Panc1 (cell line): Measurements from ENCODE around the gene FIG4.

Source experiments
- CTCF ChIP-seq: fragments of 450-650 bp; IDR thresholded peaks from 2 replicates; pipeline ENCODE4 v1.5.1; 2017; ENCODE audit warnings: mild to moderate bottlenecking
- POLR2AphosphoS5 ChIP-seq: IDR thresholded peaks from 2 replicates; pipeline ENCODE4 v1.6.1; 2012; ENCODE audit warnings: mild to moderate bottlenecking, low read depth, low read length, moderate library complexity
- TF ChIP-seq, protein P1 (sequence below), 2 experiments: IDR thresholded peaks; 2 replicates each; pipeline ENCODE4 v1.6.1; 2011 to 2012; ENCODE audit warnings: low read depth in 2 of 2, control low read depth in 1 of 2, low read length in 1 of 2, mild to moderate bottlenecking in 1 of 2, moderate library complexity in 1 of 2; ENCODE audit not compliant: insufficient read depth in 1 of 2

DNA sequence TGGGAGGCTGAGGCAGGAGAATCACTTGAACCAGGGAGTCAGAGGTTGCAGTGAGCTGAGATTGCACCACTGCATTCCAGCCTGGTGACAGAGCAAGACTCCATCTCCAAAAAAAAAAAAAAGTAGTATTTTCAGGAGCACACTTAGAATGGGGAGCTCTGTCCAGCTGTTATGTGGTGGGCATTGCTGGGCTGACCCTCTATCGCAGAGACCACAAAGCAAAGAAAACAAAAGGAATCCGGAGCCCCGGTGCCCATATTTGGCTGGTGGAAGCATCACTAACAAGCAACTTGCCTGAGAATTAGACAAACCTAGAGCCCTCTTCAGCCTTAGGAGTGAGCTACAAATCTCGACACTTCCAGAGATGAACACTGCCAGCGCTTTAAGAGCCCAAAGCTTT is 149.7 kb downstream of the FIG4 start:
- TF ChIP-seq CTCF (no peak), POLR2AphosphoS5 (no peak)
- TF ChIP-seq, protein P1, sequence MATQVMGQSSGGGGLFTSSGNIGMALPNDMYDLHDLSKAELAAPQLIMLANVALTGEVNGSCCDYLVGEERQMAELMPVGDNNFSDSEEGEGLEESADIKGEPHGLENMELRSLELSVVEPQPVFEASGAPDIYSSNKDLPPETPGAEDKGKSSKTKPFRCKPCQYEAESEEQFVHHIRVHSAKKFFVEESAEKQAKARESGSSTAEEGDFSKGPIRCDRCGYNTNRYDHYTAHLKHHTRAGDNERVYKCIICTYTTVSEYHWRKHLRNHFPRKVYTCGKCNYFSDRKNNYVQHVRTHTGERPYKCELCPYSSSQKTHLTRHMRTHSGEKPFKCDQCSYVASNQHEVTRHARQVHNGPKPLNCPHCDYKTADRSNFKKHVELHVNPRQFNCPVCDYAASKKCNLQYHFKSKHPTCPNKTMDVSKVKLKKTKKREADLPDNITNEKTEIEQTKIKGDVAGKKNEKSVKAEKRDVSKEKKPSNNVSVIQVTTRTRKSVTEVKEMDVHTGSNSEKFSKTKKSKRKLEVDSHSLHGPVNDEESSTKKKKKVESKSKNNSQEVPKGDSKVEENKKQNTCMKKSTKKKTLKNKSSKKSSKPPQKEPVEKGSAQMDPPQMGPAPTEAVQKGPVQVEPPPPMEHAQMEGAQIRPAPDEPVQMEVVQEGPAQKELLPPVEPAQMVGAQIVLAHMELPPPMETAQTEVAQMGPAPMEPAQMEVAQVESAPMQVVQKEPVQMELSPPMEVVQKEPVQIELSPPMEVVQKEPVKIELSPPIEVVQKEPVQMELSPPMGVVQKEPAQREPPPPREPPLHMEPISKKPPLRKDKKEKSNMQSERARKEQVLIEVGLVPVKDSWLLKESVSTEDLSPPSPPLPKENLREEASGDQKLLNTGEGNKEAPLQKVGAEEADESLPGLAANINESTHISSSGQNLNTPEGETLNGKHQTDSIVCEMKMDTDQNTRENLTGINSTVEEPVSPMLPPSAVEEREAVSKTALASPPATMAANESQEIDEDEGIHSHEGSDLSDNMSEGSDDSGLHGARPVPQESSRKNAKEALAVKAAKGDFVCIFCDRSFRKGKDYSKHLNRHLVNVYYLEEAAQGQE (IDR thresholded peaks at IDR 0.05; ENCODE audit: insufficient read depth in 1 of 2, low read depth in 2 of 2, low read length in 1 of 2): no peak
